ENCODE data around the gene APLP1. TPM values are rescaled to one million over a fixed set of nuclear protein-coding genes. Genes with fewer than 3 reads are reported as not detected.

APLP1 gene
- total and polyA plus RNA-seq, 2 of the 4 experiments (the other 2 are of a cell fraction): 4.7 to 41.0 TPM

DNA sequence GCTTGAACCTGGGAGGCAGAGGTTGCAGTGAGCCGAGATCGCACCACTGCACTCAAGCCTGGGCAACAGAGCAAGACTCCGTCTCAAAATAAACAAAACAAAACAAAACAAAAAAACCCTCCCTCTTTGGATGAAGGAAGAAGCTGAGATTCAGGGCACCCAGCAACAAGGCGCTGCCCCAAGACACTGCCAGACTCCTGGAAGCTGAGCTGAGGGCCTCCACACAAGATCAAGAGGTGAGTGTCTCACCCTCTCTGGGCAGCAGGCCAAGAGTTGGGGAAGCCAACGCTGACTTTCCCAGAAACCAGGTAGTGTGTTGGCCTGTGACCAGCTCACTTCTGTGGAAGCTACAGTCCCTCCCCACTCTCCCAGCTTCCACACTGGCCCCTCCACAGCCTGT lies 43.4 kb downstream of the APLP1 start:
- Histone ChIP-seq H2AK9ac (replicated peaks; ENCODE audit: low read depth, low read length, poor library complexity) (peak overlapping the region; percentile 82), H3K9ac (ENCODE audit: low read depth, low read length) (no peak overlapping the region), H4K5ac (ENCODE audit: low read depth, low read length) (no peak overlapping the region), H3K14ac (replicated peaks; ENCODE audit: low read depth, low read length) (no peak overlapping the region), H4K20me1 (ENCODE audit: insufficient read depth, low read length) (no peaks in the 10 kb centered on the region), H3K4ac (ENCODE audit: low read depth, low read length) (0 out of 2 replicates have a peak overlapping the region, but pooled peaks have one; percentile 19), H3K23ac (ENCODE audit: low read depth, low read length) (no peak overlapping the region), H3K27ac (ENCODE audit: insufficient read depth, low read length) (no peak overlapping the region), H2AFZ (replicated peaks; ENCODE audit: low read length, poor library complexity) (peak overlapping the region; percentile 84), H4K91ac (ENCODE audit: insufficient read depth, low read depth, low read length) (no peak overlapping the region), H3K9me3 (ENCODE audit: control insufficient read depth, insufficient read depth, low read length) (no peaks in the 10 kb centered on the region), H2BK120ac (ENCODE audit: low read depth, low read length) (no peak overlapping the region), H3K4me1 (ENCODE audit: control insufficient read depth, insufficient read depth, low read length) (peaks cover 10% of the 10 kb centered on the region), H3K4me3 (ENCODE audit: insufficient read depth, low read depth, low read length) (no peak overlapping the region), H3K9me1 (ENCODE audit: insufficient read depth, low read length) (peaks cover 4% of the 10 kb centered on the region), H3K36me3 (ENCODE audit: control insufficient read depth, insufficient read depth, low read length) (no peaks in the 10 kb centered on the region), H3K27me3 (ENCODE audit: control insufficient read depth, insufficient read depth, low read length) (no peaks in the 10 kb centered on the region), H4K8ac (ENCODE audit: low read depth in 2 of 2, low read length in 2 of 2) (no peak overlapping the region), H2BK15ac (ENCODE audit: low read depth, low read length) (peak overlapping the region; percentile 61; the same call in 2 of the 3 replicates), H2AK5ac (ENCODE audit: low read depth, low read length) (peak overlapping the region; percentile 78), H3K56ac (ENCODE audit: extremely low read depth, insufficient read depth, low read length) (no peak overlapping the region), H3K79me1 (ENCODE audit: low read depth in 1 of 2, low read length in 2 of 2) (no peaks in the 10 kb centered on the region; a peak in 1 of 4 replicates), H2BK5ac (ENCODE audit: low read depth, low read length, poor library complexity, severe bottlenecking) (no peak overlapping the region), H2BK20ac (ENCODE audit: low read depth, low read length) (no peak overlapping the region), H3K18ac (ENCODE audit: low read depth, low read length) (no peak overlapping the region), H3K4me2 (ENCODE audit: low read depth, low read length) (no peak overlapping the region)
- CTCF ChIA-PET: no interaction called here
- 100% methylated on average over 1 of the region's 5 CpGs; no CpG with 5 or more reads in 1 of the 2 experiments for WGBS, 2 experiments (ENCODE audit: extremely low coverage in 2 of 2, insufficient read length in 1 of 2)
- ATAC-seq (ENCODE audit: low read depth): peak; percentile 10; the same call in 1 of the 2 replicates
- intact Hi-C loops (cut with micrococcal nuclease): no loop called here
- BruUV-seq (replicated peaks): no TSS peak
- DNase-seq: peak; percentile 38
- dilution Hi-C loops (cut with HindIII; ENCODE audit: low sequenced_read_pairs, unreplicated experiment): no loop called here
- in situ Hi-C loops (cut with MboI; ENCODE audit: low sequenced_read_pairs): no loop called here
- POLR2A ChIA-PET (ENCODE audit: unreplicated experiment): interaction anchor here (0.6 kb wide), 1 partner anchor 236 kb away, joined by 3 read pairs; no protein-coding TSS in a partner anchor
- TF ChIP-seq FOS (IDR thresholded peaks at IDR 0.05; ENCODE audit: low read depth, low read length) (no peak), BHLHE40 (IDR thresholded peaks at IDR 0.05; ENCODE audit: low read depth, low read length) (no peak), MAFK (IDR thresholded peaks at IDR 0.05; ENCODE audit: low read depth, low read length) (no peak), RFX5 (IDR thresholded peaks at IDR 0.05; ENCODE audit: low read depth, low read length) (no peak), POLR2A (IDR thresholded peaks at IDR 0.05; ENCODE audit: low read depth, low read length) (no peak), CEBPB (IDR thresholded peaks at IDR 0.05; ENCODE audit: low read depth, low read length) (no peak), NFE2L2 (IDR thresholded peaks at IDR 0.05; ENCODE audit: low read depth, low read length) (no peak), CHD1 (IDR thresholded peaks at IDR 0.05; ENCODE audit: low read depth, low read length) (no peak), MXI1 (IDR thresholded peaks at IDR 0.05; ENCODE audit: borderline replicate concordance, low read depth, low read length) (no peak)
- TF ChIP-seq, protein P1, sequence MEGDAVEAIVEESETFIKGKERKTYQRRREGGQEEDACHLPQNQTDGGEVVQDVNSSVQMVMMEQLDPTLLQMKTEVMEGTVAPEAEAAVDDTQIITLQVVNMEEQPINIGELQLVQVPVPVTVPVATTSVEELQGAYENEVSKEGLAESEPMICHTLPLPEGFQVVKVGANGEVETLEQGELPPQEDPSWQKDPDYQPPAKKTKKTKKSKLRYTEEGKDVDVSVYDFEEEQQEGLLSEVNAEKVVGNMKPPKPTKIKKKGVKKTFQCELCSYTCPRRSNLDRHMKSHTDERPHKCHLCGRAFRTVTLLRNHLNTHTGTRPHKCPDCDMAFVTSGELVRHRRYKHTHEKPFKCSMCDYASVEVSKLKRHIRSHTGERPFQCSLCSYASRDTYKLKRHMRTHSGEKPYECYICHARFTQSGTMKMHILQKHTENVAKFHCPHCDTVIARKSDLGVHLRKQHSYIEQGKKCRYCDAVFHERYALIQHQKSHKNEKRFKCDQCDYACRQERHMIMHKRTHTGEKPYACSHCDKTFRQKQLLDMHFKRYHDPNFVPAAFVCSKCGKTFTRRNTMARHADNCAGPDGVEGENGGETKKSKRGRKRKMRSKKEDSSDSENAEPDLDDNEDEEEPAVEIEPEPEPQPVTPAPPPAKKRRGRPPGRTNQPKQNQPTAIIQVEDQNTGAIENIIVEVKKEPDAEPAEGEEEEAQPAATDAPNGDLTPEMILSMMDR (conservative IDR thresholded peaks at IDR 0.05; ENCODE audit: low read depth, low read length): no peak
- TF ChIP-seq, protein P2, sequence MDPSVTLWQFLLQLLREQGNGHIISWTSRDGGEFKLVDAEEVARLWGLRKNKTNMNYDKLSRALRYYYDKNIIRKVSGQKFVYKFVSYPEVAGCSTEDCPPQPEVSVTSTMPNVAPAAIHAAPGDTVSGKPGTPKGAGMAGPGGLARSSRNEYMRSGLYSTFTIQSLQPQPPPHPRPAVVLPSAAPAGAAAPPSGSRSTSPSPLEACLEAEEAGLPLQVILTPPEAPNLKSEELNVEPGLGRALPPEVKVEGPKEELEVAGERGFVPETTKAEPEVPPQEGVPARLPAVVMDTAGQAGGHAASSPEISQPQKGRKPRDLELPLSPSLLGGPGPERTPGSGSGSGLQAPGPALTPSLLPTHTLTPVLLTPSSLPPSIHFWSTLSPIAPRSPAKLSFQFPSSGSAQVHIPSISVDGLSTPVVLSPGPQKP (IDR thresholded peaks at IDR 0.05; ENCODE audit: borderline replicate concordance, low read depth, low read length): no peak
- TF ChIP-seq, protein P3, sequence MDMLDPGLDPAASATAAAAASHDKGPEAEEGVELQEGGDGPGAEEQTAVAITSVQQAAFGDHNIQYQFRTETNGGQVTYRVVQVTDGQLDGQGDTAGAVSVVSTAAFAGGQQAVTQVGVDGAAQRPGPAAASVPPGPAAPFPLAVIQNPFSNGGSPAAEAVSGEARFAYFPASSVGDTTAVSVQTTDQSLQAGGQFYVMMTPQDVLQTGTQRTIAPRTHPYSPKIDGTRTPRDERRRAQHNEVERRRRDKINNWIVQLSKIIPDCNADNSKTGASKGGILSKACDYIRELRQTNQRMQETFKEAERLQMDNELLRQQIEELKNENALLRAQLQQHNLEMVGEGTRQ (IDR thresholded peaks at IDR 0.05; ENCODE audit: low read depth, low read length): no peak

Measured in IMR-90 (cell line).